ENCODE results near the gene BBS5. TPM values are rescaled to one million over a fixed set of nuclear protein-coding genes. Genes with fewer than 3 reads are reported as not detected.
"Not testable (repeated sequence)": the region's sequence is repeated elsewhere in the genome, so short reads cannot be mapped to it uniquely, and the experiment has no call there.

Gene BBS5
- total RNA-seq, 1 donor from 2014 or later = 10.2 TPM

DNA sequence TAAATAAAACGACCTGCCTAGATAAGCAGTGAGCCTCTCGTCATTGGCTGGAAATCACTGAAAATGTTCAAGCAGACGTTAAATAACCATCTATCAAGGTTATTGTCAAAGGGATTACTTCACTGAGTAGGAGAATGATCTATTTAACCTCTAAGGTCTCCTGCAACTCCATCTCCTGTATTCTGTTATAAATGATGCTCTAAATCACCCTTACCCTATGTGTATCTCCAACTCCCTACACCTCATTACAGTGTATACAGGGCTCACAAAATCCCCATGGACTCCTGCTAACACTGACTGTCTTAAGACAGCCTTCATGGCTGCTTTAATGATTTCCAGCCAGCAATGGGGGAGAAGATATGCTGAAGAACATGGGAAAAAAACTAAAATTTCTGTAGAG is 31.0 kb upstream of the BBS5 start:
- Mint-ChIP-seq H3K9me3 (peaks cover 7% of the 10 kb centered on the region), H3K4me3 (no peak overlapping the region), H3K4me1 (no peaks in the 10 kb centered on the region), H3K36me3 (no peaks in the 10 kb centered on the region), H3K27me3 (ENCODE audit: low read depth) (peaks cover under 1% of the 10 kb centered on the region), H3K27ac (no peak overlapping the region)
- DNase-seq (ENCODE audit: low spot score in 2 of 2, unreplicated experiment in 2 of 2) = no peak
- TF ChIP-seq CTCF (IDR thresholded peaks at IDR 0.05; ENCODE audit: unreplicated experiment) = no peak

DNA sequence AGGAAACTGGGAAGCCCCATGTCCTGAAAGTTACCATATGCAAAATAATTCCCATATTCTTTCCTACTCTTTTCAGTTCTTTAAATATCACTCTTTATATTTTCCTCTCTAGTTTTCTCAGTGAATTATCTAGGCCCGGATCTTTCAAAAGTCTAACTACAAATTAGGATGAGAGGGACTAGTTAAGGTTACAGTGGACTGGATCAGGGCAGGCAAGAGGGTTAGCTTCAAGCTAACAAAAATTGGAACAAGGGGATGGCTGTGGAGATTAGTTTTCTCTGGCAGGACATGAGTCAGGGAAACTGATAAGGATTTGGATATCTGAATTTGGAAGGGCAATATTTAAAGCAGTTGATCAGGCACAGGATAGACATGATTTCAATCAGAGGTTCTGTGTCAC is 30.4 kb upstream of the BBS5 start:
- Mint-ChIP-seq H3K36me3 (no peaks in the 10 kb centered on the region), H3K27ac (no peak overlapping the region), H3K27me3 (ENCODE audit: low read depth) (no peaks in the 10 kb centered on the region), H3K9me3 (peaks cover 10% of the 10 kb centered on the region), H3K4me3 (no peak overlapping the region), H3K4me1 (no peaks in the 10 kb centered on the region)
- no peak for TF ChIP-seq CTCF (IDR thresholded peaks at IDR 0.05; ENCODE audit: unreplicated experiment)
- DNase-seq (ENCODE audit: low spot score in 2 of 2, unreplicated experiment in 2 of 2) = no peak

GRCh38 chr2:169452080-169452479 is 27.2 kb upstream of the BBS5 start:
- TF ChIP-seq CTCF (IDR thresholded peaks at IDR 0.05; ENCODE audit: unreplicated experiment) = peak; percentile 17
- Mint-ChIP-seq H3K9me3 (peaks cover 10% of the 10 kb centered on the region), H3K4me1 (no peaks in the 10 kb centered on the region), H3K36me3 (no peaks in the 10 kb centered on the region), H3K27ac (no peak overlapping the region), H3K27me3 (ENCODE audit: low read depth) (peaks cover 3% of the 10 kb centered on the region), H3K4me3 (no peak overlapping the region)
- no peak for DNase-seq (ENCODE audit: low spot score in 2 of 2, unreplicated experiment in 2 of 2)

DNA sequence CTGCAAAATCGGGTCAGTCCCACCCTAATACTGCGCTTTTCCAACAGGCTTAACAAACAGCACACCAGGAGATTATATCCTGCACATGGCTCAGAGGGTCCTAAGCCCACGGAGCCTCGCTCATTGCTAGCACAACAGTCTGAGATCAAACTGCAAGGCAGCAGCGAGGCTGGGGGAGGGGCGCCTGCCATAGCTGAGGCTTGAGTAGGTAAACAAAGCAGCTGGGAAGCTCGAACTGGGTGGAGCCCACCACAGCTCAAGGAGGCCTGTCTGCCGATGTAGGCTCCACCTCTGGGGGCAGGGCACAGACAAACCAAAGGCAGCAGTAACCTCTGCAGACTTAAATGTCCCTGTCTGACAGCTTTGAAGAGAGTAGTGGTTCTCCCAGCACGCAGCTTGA is 26.2 kb upstream of the BBS5 start:
- H3K27me3 Mint-ChIP-seq (ENCODE audit: low read depth); H3K36me3 Mint-ChIP-seq; H3K4me3 Mint-ChIP-seq; DNase-seq (ENCODE audit: low spot score in 2 of 2, unreplicated experiment in 2 of 2); H3K27ac Mint-ChIP-seq; H3K4me1 Mint-ChIP-seq: not testable (repeated sequence)
- peaks cover 10% of the 10 kb centered on the region for H3K9me3 Mint-ChIP-seq

GRCh38 chr2:169461143-169461542 is 18.2 kb upstream of the BBS5 start:
- H3K27ac Mint-ChIP-seq = no peak overlapping the region
- H3K4me3 Mint-ChIP-seq = no peak overlapping the region
- no peaks in the 10 kb centered on the region for H3K36me3 Mint-ChIP-seq
- no peaks in the 10 kb centered on the region for H3K4me1 Mint-ChIP-seq
- no peaks in the 10 kb centered on the region for H3K27me3 Mint-ChIP-seq (ENCODE audit: low read depth)
- TF ChIP-seq CTCF (IDR thresholded peaks at IDR 0.05; ENCODE audit: unreplicated experiment) = no peak
- no peak for DNase-seq (ENCODE audit: low spot score in 2 of 2, unreplicated experiment in 2 of 2)
- H3K9me3 Mint-ChIP-seq = peaks cover 4% of the 10 kb centered on the region

- no peaks in the 10 kb centered on the region for H3K27me3 Mint-ChIP-seq (ENCODE audit: low read depth)
- no peak for TF ChIP-seq CTCF (IDR thresholded peaks at IDR 0.05; ENCODE audit: unreplicated experiment)
- DNase-seq (ENCODE audit: low spot score in 2 of 2, unreplicated experiment in 2 of 2) = no peak
- H3K27ac Mint-ChIP-seq = no peak overlapping the region
- no peaks in the 10 kb centered on the region for H3K36me3 Mint-ChIP-seq
- H3K4me1 Mint-ChIP-seq = no peaks in the 10 kb centered on the region
- H3K4me3 Mint-ChIP-seq = no peak overlapping the region
- no peaks in the 10 kb centered on the region for H3K9me3 Mint-ChIP-seq
Observed at GRCh38 chr2:169462896-169463695, 16.2 kb upstream of the BBS5 start.

Measured in mesothelial cell of epicardium (in vitro differentiated cells).